NCI-H524 treated with DMSO at 0.1 percent for 48 hours (cell line): ENCODE data around the gene ASB18.

Experiments used
- DNase-seq: peaks from one replicate; lab custom pipeline; 2025; lab: John Stamatoyannopoulos, UW

ASB18 gene

GRCh38 chr2:236163471-236164200, 100.6 kb downstream of the ASB18 start:
- DNase-seq: no peak

- no peak for DNase-seq
These were observed 101.2 kb downstream of the ASB18 start for GRCh38 chr2:236162882-236163470.

GRCh38 chr2:236162031-236162845, 102.0 kb downstream of the ASB18 start:
- no peak for DNase-seq

- DNase-seq: no peak
These were observed 102.7 kb downstream of the ASB18 start for GRCh38 chr2:236161531-236161930.

GRCh38 chr2:236161082-236161462, 103.1 kb downstream of the ASB18 start:
- DNase-seq: no peak

GRCh38 chr2:236160366-236161081, 103.7 kb downstream of the ASB18 start:
- no peak for DNase-seq

GRCh38 chr2:236159778-236160170, 104.4 kb downstream of the ASB18 start:
- DNase-seq: no peak

- no peak for DNase-seq
These were observed 105.0 kb downstream of the ASB18 start for GRCh38 chr2:236158969-236159777.

GRCh38 chr2:236157815-236158498, 106.2 kb downstream of the ASB18 start:
- DNase-seq: no peak

GRCh38 chr2:236157366-236157765, 106.8 kb downstream of the ASB18 start:
- no peak for DNase-seq

- DNase-seq: no peak
These were observed 107.4 kb downstream of the ASB18 start for GRCh38 chr2:236156860-236157194.

- DNase-seq: no peak
These were observed 107.9 kb downstream of the ASB18 start for GRCh38 chr2:236156095-236156859.

- DNase-seq: no peak
These were observed 108.8 kb downstream of the ASB18 start for GRCh38 chr2:236155406-236155805.

- no peak for DNase-seq
These were observed 117.8 kb downstream of the ASB18 start for GRCh38 chr2:236146436-236146835.

GRCh38 chr2:236143811-236144210, 120.4 kb downstream of the ASB18 start:
- DNase-seq: no peak
